GM12878 (cell line): ENCODE measurements around the gene CSNK2A1. TPM values are rescaled to one million over a fixed set of nuclear protein-coding genes. Genes with fewer than 3 reads are reported as not detected.

ENCODE experiments used
- CEBPZ ChIP-seq: fragments of 150-350 bp; IDR thresholded peaks from 2 replicates; pipeline ENCODE4 v1.6.1; 2016; ENCODE audit warnings: low read depth, low read length
- EGR1 ChIP-seq, 2 experiments: IDR thresholded peaks; 1 replicate in 1 of 2; 2 replicates in 1 of 2; pipeline ENCODE4 v1.6.1; 2011 to 2012; ENCODE audit warnings: low read depth in 2 of 2, low read length in 2 of 2, borderline replicate concordance in 1 of 2, mild to moderate bottlenecking in 1 of 2, moderate library complexity in 1 of 2
- MYC ChIP-seq: IDR thresholded peaks from 2 replicates; pipeline ENCODE4 v1.6.1; 2011; ENCODE audit warnings: mild to moderate bottlenecking, low read length, moderate library complexity, inconsistent platforms; ENCODE audit not compliant: insufficient read depth, insufficient replicate concordance, insufficient read length, severe bottlenecking
- SKIL ChIP-seq: fragments of 450-650 bp; IDR thresholded peaks from 2 replicates; pipeline ENCODE4 v1.6.1; 2017; ENCODE audit warnings: mild to moderate bottlenecking, low read depth, inconsistent platforms; ENCODE audit not compliant: poor library complexity, severe bottlenecking
- ZBTB4 ChIP-seq: fragments of 450-650 bp; formaldehyde crosslinking; IDR thresholded peaks from 2 replicates; pipeline ENCODE4 v1.4.0; 2022; ENCODE audit warnings: mild to moderate bottlenecking, moderate library complexity
- polyA plus RNA-seq, 11 experiments: library from polyadenylated mRNA; depleted of rRNA in 4 of 11; unstranded in 6 of 11; stranded (reverse) in 5 of 11; fragments of >200 nt; fragmentation: Nextera tagmentation in 4 of 11; fragmentation: Illumina TruSeq in 1 of 11; extraction: Ambion mirVana in 4 of 11; extraction: Trizol in 1 of 11; gene quantifications; 1 replicate in 1 of 11; 2 replicates in 10 of 11; pipeline versions ENCODE4 v1.2.1 to v1.2.3, GENCODE V29; 2011 to 2016; ENCODE audit warnings: inconsistent platforms in 2 of 11, missing spikeins in 2 of 11, low read depth in 1 of 11
- total RNA-seq, 4 experiments: library from RNA; depleted of rRNA in 3 of 4; stranded (reverse); fragments of >200 nt in 3 of 4; fragmentation: Illumina TruSeq in 1 of 4; extraction: Trizol in 1 of 4; gene quantifications; 2 replicates each; pipeline versions ENCODE4 v1.2.1 to v1.2.3, GENCODE V29; 2013 to 2021

Gene CSNK2A1
- total and polyA plus RNA-seq, 10 of the 15 experiments (the other 5 are each of a cell fraction or from before 2014, with no cell fraction given): 47.6 to 199 (median 95.0) TPM

GRCh38 chr20:480044-480443 is 63.5 kb downstream of the CSNK2A1 start (continued):
- TF ChIP-seq ZBTB4 (CRISPR knock-in tag): no peak
- TF ChIP-seq SKIL: no peak
- no peak for TF ChIP-seq EGR1 (IDR thresholded peaks at IDR 0.05; ENCODE audit: borderline replicate concordance in 1 of 2, low read depth in 2 of 2, low read length in 2 of 2)
- TF ChIP-seq MYC: no peak
- TF ChIP-seq CEBPZ: no peak
